Peyer's patch (tissue), 4 donors: Measurements from ENCODE around the gene NDUFA13.

Source experiments
- CTCF ChIP-seq, 6 experiments: fragments of 450-650 bp in 4 of 6; fragments of 200-600 bp in 2 of 6; sonication (generic) in 1 of 6; IDR thresholded peaks; one replicate each; pipeline ENCODE4 v1.5.1; 2017 to 2019; ENCODE audit warnings: antibody characterized with exemption in 6 of 6, mild to moderate bottlenecking in 3 of 6, moderate library complexity in 1 of 6
- POLR2A ChIP-seq, 2 donors: fragments of 450-650 bp; IDR thresholded peaks; one replicate each; pipeline ENCODE4 v1.5.1; 2017; ENCODE audit warnings: antibody characterized with exemption in 2 of 2, mild to moderate bottlenecking in 2 of 2, moderate library complexity in 2 of 2

GRCh38 chr19:19554074-19555023 is 38.3 kb downstream of the NDUFA13 start:
- TF ChIP-seq CTCF (IDR thresholded peaks at IDR 0.05) = peak; percentile 51 to 73 (median 64)
- no peak for TF ChIP-seq POLR2A (IDR thresholded peaks at IDR 0.05)
